Stimulated activated CD8-positive, alpha-beta memory T cell treated with anti-CD3 and anti-CD28 coated beads, Interleukin-12 subunit alpha, Interleukin-12 subunit beta, amount 100 ng/mL, for 24 hours (primary cell): ENCODE measurements around the gene KRT85.

ENCODE experiments used
- DNase-seq: peaks from one replicate; pipeline ENCODE4 v3.0.0-alpha.2; 2020; ENCODE audit errors: extremely low read depth

Gene KRT85

GRCh38 chr12:52367876-52368275, 595 bp upstream of the KRT85 start:
- DNase-seq, result no peak

- no peak for DNase-seq
Measured at GRCh38 chr12:52364901-52365489, 2.3 kb downstream of the KRT85 start.

- no peak for DNase-seq
Measured at GRCh38 chr12:52364061-52364460, 3.2 kb downstream of the KRT85 start.

GRCh38 chr12:52363111-52363679, 4.1 kb downstream of the KRT85 start:
- no peak for DNase-seq

GRCh38 chr12:52362118-52362726, 5.1 kb downstream of the KRT85 start:
- DNase-seq, result no peak

GRCh38 chr12:52361553-52361952, 5.7 kb downstream of the KRT85 start:
- no peak for DNase-seq

GRCh38 chr12:52360663-52361271, 6.5 kb downstream of the KRT85 start:
- DNase-seq, result no peak

GRCh38 chr12:52360106-52360662, 7.1 kb downstream of the KRT85 start:
- DNase-seq, result no peak

GRCh38 chr12:52359621-52360061, 7.6 kb downstream of the KRT85 start:
- DNase-seq, result no peak

- DNase-seq, result no peak
Measured at GRCh38 chr12:52358575-52359350, 8.5 kb downstream of the KRT85 start.

- no peak for DNase-seq
Measured at GRCh38 chr12:52356762-52357580, 10.3 kb downstream of the KRT85 start.

GRCh38 chr12:52356031-52356761, 11.1 kb downstream of the KRT85 start:
- no peak for DNase-seq

GRCh38 chr12:52355176-52355575, 12.1 kb downstream of the KRT85 start:
- DNase-seq, result no peak

GRCh38 chr12:52354200-52354599, 13.1 kb downstream of the KRT85 start:
- DNase-seq, result no peak

- no peak for DNase-seq
Measured at GRCh38 chr12:52353766-52354165, 13.5 kb downstream of the KRT85 start.

GRCh38 chr12:52352951-52353350, 14.3 kb downstream of the KRT85 start:
- no peak for DNase-seq

- DNase-seq, result no peak
Measured at GRCh38 chr12:52351196-52352059, 15.9 kb downstream of the KRT85 start.

- no peak for DNase-seq
Measured at GRCh38 chr12:52350786-52351185, 16.5 kb downstream of the KRT85 start.

GRCh38 chr12:52350021-52350620, 17.2 kb downstream of the KRT85 start:
- DNase-seq, result no peak
